RWPE1 (cell line): ENCODE measurements around the gene PDGFA.

Source experiments
- CTCF ChIA-PET: fragments of 350-600 bp; sonication (Branson Sonifier 250); formaldehyde crosslinking; extraction: SDS; loops from one replicate; lab custom pipeline; 2021; lab: Yijun Ruan, JAX
- POLR2A ChIA-PET: fragments of 400-600 bp; formaldehyde crosslinking; extraction: SDS; loops from one replicate; lab custom pipeline; 2020; ENCODE audit warnings: antibody characterized with exemption; ENCODE audit not compliant: low non-redundant PET; lab: Yijun Ruan, JAX
- DNase-seq: peaks from one replicate; pipeline ENCODE4 v3.0.0; 2012; ENCODE audit warnings: low spot score
- H3K27ac ChIP-seq: fragments of 450-650 bp; 2 replicates; pipeline ENCODE4 v1.5.1; 2017
- CTCF ChIP-seq: fragments of 450-650 bp; conservative IDR thresholded peaks from 2 replicates; pipeline ENCODE4 v1.5.1; 2017; ENCODE audit warnings: low read depth, mild to moderate bottlenecking

PDGFA gene

GRCh38 chr7:450741-451140 lies 68.9 kb downstream of the PDGFA start:
- POLR2A ChIA-PET, result no interaction called here
- TF ChIP-seq CTCF, result no peak
- no peak for DNase-seq
- CTCF ChIA-PET, result no interaction called here
- H3K27ac ChIP-seq, result no peak overlapping the region

- DNase-seq, result no peak
- ChIA-PET POLR2A (no interaction called here), CTCF (no interaction called here)
- no peak overlapping the region for H3K27ac ChIP-seq
- no peak for TF ChIP-seq CTCF
Observed at GRCh38 chr7:450036-450435, 69.6 kb downstream of the PDGFA start.

GRCh38 chr7:449324-450019 lies 70.2 kb downstream of the PDGFA start:
- ChIA-PET POLR2A (no interaction called here), CTCF (interaction anchor here (0.6 to 0.8 kb wide), 2 partner anchors 9 to 53 kb away, joined by 3 read pairs; no protein-coding TSS in a partner anchor)
- H3K27ac ChIP-seq, result no peak overlapping the region
- no peak for TF ChIP-seq CTCF
- DNase-seq, result no peak

GRCh38 chr7:447523-447922 lies 72.1 kb downstream of the PDGFA start:
- CTCF ChIA-PET, result interaction anchor here (0.7 kb wide), 1 partner anchor 437 kb away, joined by 3 read pairs; no protein-coding TSS in a partner anchor
- no peak for TF ChIP-seq CTCF
- H3K27ac ChIP-seq, result no peak overlapping the region
- POLR2A ChIA-PET, result no interaction called here
- DNase-seq, result no peak
